Non-pigmented ciliary epithelial cell (primary cell): Measurements from ENCODE around the gene APLN.

Experiments
- DNase-seq: peaks from one replicate; pipeline ENCODE4 v3.0.0-alpha.2; 2010; ENCODE audit warnings: low read depth

APLN gene

DNA sequence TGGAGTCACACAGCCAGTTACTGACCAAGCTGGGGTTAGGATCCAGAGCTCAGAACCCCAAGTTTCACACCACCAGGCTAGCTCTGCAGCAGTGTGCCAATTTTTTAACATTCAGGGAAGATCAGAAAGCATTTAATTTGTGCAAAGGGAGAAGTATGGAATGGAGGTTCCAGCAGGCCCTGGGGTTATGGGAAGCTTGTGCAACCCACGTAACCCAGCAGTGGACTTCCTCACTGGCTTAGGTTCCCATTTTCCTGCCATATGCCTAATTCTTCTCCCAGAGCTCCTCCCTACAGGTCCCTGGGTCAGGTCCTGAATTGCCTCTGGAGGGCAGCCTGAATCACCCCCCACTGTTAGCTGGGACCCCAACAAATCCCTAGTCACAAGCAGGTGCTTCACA lies 14.0 kb downstream of the APLN start:
- DNase-seq = no peak

- DNase-seq = no peak
These were observed 15.8 kb downstream of the APLN start for GRCh38 chrX:129638917-129639316.

GRCh38 chrX:129637217-129638109 lies 17.3 kb downstream of the APLN start:
- peak; percentile 5 for DNase-seq

DNA sequence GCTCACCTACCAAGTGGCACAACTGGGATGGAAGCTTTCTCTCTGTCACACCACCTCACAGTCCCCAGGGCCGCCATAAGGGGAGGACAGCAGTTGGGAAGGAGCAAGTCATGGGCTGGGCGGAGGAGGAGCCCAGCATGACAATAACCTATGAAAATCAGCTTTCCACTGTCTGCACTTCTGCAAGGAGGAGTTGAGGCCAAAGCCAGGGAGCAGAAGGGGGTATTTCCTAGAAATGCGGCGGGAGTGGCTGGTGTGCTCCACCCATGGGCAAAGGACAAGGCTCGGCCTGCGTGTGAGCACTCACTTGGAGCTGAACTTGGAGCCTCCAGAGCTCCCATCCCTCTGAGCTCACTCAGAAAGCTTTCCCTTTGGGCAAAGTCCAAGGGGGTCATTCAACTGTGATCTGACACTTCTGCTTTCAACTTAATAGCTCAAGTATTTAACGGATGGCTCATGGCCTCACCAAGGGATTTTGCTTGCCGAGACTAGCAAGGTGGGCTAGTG lies 18.5 kb downstream of the APLN start:
- no peak for DNase-seq

- no peak for DNase-seq
These were observed 20.2 kb downstream of the APLN start for GRCh38 chrX:129634541-129634940.

- DNase-seq = no peak
These were observed 22.3 kb downstream of the APLN start for GRCh38 chrX:129632443-129632842.

GRCh38 chrX:129631849-129632248 lies 22.9 kb downstream of the APLN start:
- DNase-seq = no peak

DNA sequence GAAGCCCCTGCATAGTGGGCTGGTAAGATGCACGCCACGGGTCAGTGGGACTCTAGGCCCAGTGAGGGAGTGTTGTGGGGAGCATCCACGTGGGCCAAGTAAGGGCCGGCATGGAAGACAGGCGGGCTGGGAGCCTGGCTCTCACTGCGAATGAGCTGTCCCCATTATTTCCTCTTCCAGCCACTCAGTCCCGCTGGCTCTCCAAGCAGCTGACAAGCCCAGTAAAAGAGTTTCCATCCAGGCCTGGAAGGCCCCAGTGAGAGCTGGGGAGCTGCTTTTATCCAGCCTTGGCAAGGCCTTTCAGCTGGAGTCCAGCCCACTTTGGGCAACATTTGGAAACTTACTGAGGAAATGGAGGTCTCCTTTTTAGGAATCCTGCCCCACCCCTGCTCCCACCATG lies 24.9 kb downstream of the APLN start:
- DNase-seq = no peak

GRCh38 chrX:129626026-129626425 lies 28.7 kb downstream of the APLN start:
- no peak for DNase-seq

GRCh38 chrX:129622757-129623301 lies 31.9 kb downstream of the APLN start:
- peak; percentile 35 for DNase-seq

GRCh38 chrX:129618997-129619396 lies 35.8 kb downstream of the APLN start:
- DNase-seq = no peak

DNA sequence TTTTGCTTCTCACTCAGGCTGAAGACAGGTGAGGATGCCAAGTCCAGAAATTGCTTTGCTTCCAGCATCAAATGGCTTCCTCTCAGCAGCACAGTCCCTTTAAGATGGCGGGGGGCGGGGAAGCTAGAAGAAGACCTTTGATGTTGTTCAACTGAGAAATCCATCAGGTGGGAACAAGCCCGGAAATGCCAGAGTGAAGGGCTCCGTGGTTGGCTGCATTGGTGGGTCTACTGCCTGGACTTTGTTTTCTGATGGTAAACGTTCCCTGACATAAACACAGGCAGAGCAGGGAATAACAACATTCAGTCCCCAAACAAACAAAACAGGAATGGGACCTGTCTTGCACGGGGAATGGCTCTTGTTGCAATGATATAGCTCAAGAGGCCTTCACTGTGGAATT lies 37.3 kb downstream of the APLN start:
- DNase-seq = no peak

GRCh38 chrX:129614481-129615255 lies 40.1 kb downstream of the APLN start:
- DNase-seq = no peak

DNA sequence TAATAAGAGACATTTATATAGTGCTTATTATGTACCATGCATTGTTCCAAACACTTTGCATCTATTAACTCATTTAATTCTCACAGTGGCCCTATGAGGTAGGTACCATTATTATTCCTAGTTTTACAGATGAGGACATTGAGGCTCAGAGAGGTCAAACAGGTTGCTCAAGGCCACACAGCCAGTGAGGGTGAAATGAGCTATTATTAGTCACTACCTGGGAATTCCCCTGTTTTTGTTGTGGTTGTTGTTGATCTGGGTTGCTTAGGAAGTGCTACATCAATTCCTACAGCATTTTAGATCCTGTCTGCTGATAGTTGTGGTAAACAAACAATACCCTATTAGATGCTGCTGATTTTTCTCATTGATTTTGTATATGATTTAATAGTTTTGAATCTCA lies 41.2 kb downstream of the APLN start:
- no peak for DNase-seq

DNA sequence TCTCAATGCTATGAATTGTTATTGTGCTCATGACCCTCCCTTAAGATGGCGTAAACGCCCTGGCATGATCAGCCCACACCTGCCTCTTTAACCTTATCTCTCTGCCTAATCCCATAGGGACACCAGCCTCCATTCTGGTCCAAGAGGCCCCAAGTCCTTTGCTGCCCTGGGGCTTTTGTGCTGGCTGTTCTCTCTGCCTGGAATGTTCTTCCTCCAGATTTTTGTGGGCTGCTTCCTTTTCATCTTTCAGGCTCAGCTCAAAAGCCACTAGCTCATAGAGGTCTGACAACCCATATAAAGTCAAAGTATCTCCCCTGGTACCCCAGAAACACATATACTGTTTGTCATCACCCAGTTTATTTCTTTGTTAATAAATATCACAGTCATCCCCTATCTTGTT lies 42.4 kb downstream of the APLN start:
- DNase-seq = no peak

GRCh38 chrX:129609395-129609794 lies 45.4 kb downstream of the APLN start:
- DNase-seq = no peak

DNA sequence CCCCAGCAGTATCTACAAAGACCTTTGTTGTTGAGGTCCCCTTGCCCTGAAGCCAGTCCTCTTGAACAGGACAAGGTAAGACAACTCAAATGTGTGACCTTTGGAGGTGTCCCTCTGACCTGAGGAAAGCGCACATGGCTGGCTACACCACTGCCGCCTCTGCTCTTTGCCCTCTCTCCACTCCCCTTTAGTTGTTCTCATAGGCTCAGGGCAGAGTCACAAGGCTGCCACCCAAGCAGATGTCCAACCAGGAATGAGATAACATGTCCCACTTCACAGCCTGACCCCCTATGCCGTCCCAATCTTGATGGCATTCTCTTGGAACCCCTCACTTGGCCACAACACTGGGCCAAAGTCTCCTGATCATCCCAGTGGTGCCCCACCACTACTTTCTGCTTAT lies 46.3 kb downstream of the APLN start:
- no peak for DNase-seq

- DNase-seq = no peak
These were observed 47.8 kb downstream of the APLN start for GRCh38 chrX:129606918-129607317.

GRCh38 chrX:129600981-129601424 lies 53.8 kb downstream of the APLN start:
- no peak for DNase-seq

- DNase-seq = no peak
These were observed 54.8 kb downstream of the APLN start for GRCh38 chrX:129599996-129600395.

DNA sequence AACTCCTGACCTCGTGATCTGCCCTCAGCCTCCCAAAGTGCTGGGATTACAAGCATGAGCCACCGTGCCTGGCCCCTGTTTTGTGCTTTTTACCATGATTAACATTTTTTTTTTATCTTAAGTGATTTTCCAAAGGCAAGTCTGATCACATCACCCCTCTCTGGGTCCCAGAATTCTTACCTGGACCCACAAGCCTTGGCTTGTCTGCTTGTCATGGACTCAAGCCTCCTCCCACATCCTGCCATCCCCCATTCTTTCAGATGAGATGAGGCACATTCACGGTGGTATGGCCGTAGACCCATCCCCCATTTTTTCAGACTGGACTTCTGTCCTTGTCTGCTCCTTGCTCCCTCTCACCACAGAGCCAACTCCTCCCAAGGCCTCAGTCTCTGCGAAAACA lies 55.3 kb downstream of the APLN start:
- DNase-seq = no peak

DNA sequence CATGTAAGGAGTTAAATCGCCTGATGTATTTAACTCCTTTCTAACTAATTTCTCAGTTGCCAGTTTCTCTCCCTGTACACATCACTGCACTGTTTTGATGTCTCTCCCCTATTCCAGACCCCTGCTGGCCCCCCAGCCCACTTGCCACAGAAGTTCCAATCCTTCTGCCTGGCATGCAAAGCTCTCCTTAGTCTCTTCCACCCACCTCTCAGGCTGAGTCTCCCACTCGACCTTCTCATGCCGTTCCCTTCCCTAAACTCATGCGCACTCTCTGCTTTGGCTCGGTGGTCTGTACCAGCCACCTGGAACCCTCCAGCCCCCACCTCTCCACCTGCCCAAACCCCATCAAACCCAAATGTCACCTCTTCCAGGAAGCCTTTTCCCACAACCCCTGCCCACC lies 56.9 kb downstream of the APLN start:
- no peak for DNase-seq

DNA sequence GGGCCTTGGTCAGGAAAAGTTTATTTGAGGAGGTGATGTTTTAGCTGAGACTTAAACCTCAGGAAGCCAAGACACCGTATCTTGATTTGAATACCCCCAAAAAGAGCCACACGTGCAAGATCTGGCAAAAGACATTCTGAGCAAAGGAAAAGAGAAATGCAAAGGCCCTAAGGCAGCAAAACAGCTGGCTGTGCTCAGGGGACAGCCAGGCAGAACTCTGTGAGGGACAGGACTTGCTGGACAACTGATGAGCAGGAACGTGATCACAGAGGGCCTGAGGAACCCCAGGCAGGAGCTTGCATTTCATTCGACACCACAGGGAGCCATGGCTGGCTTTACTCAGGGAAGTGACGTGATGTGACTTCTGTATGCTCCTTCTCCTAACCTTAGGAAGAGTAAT lies 58.7 kb downstream of the APLN start:
- no peak for DNase-seq
